CD4-positive, alpha-beta memory T cell (primary cell): Measurements from ENCODE around the gene PDILT. TPM values are rescaled to one million over a fixed set of nuclear protein-coding genes. Genes with fewer than 3 reads are reported as not detected.
"Not testable (repeated sequence)": the region's sequence is repeated elsewhere in the genome, so short reads cannot be mapped to it uniquely, and the experiment has no call there.

Experiments used
- CTCF ChIA-PET: fragments of 350-600 bp; sonication (Branson Sonifier 250); formaldehyde crosslinking; loops from one replicate; lab custom pipeline; 2021; ENCODE audit warnings: inconsistent platforms; ENCODE audit not compliant: partially characterized antibody; lab: Charles Lee
- POLR2A ChIA-PET: fragments of 350-600 bp; sonication (Branson Sonifier 250); formaldehyde crosslinking; loops from one replicate; lab custom pipeline; 2021; ENCODE audit not compliant: partially characterized antibody; lab: Charles Lee
- DNase-seq, 5 donors: peaks; one replicate each; pipeline versions ENCODE4 v3.0.0 to v3.0.0-alpha.2; 2020 to 2022; ENCODE audit warnings: mixed read lengths in 1 of 5
- H3K27ac ChIP-seq: one replicate; pipeline ENCODE4 v1.7.0; 2013; ENCODE audit warnings: low read depth, low read length
- H3K27me3 ChIP-seq: 2 replicates; pipeline ENCODE4 v1.7.0; 2013; ENCODE audit warnings: mild to moderate bottlenecking, low read length, moderate library complexity; ENCODE audit not compliant: insufficient read depth
- H3K36me3 ChIP-seq: 2 replicates; pipeline ENCODE4 v1.7.0; 2013; ENCODE audit warnings: mild to moderate bottlenecking, low read length, moderate library complexity; ENCODE audit not compliant: insufficient read depth
- H3K4me1 ChIP-seq: 2 replicates; pipeline ENCODE4 v1.7.0; 2013; ENCODE audit warnings: mild to moderate bottlenecking, low read length, moderate library complexity; ENCODE audit not compliant: insufficient read depth
- H3K4me3 ChIP-seq, 2 donors: one replicate each; pipeline ENCODE4 v1.7.0; 2013; ENCODE audit warnings: low read length in 2 of 2, mild to moderate bottlenecking in 1 of 2
- H3K9me3 ChIP-seq, 2 donors: one replicate each; pipeline ENCODE4 v1.7.0; 2013; ENCODE audit warnings: low read length in 2 of 2, control low read depth in 1 of 2; ENCODE audit not compliant: control insufficient read depth in 1 of 2
- H3K27ac Mint-ChIP-seq, 7 donors: one replicate each; pipeline ENCODE4 v1.8.0; 2020 to 2021; ENCODE audit warnings: mixed read lengths in 7 of 7, mild to moderate bottlenecking in 6 of 7, inconsistent platforms in 3 of 7, moderate library complexity in 3 of 7
- H3K27me3 Mint-ChIP-seq, 2 donors: one replicate each; pipeline ENCODE4 v1.8.0; 2020 to 2021; ENCODE audit warnings: mixed read lengths in 2 of 2
- H3K36me3 Mint-ChIP-seq, 2 donors: one replicate each; pipeline ENCODE4 v1.8.0; 2020 to 2021; ENCODE audit warnings: mixed read lengths in 2 of 2, inconsistent platforms in 1 of 2, mild to moderate bottlenecking in 1 of 2
- H3K4me1 Mint-ChIP-seq, 4 donors: one replicate each; pipeline ENCODE4 v1.8.0; 2020 to 2021; ENCODE audit warnings: mixed read lengths in 4 of 4, mild to moderate bottlenecking in 1 of 4
- H3K4me3 Mint-ChIP-seq, 8 donors: one replicate each; pipeline ENCODE4 v1.8.0; 2020 to 2021; ENCODE audit warnings: mixed read lengths in 8 of 8, mild to moderate bottlenecking in 7 of 8, moderate library complexity in 6 of 8, inconsistent platforms in 3 of 8
- H3K9me3 Mint-ChIP-seq, 8 donors: one replicate each; pipeline ENCODE4 v1.8.0; 2020 to 2021; ENCODE audit warnings: mixed read lengths in 8 of 8, mild to moderate bottlenecking in 5 of 8, inconsistent platforms in 3 of 8, moderate library complexity in 1 of 8
- intact Hi-C: fragments of 100-400 bp; cut with micrococcal nuclease; formaldehyde crosslinking; loops from one replicate; pipeline ENCODE4 v1.15.1; 2023
- polyA plus RNA-seq, 2 donors: library from polyadenylated mRNA; unstranded; fragments of 300-500 nt; fragmentation: Illumina TruSeq; gene quantifications; one replicate each; pipeline ENCODE4 v1.2.3, GENCODE V29; 2021
- total RNA-seq, 2 experiments: library from RNA; stranded (reverse); gene quantifications; one replicate each; pipeline ENCODE4 v1.2.3, GENCODE V29; 2021

PDILT gene
- total and polyA plus RNA-seq, 4 experiments from 2014 or later: not detected

- H3K4me1 ChIP-seq, H3K9me3 Mint-ChIP-seq, intact Hi-C loops, H3K27me3 ChIP-seq, H3K4me3 Mint-ChIP-seq, H3K27ac ChIP-seq, H3K27ac Mint-ChIP-seq, H3K27me3 Mint-ChIP-seq, H3K4me3 ChIP-seq, DNase-seq, H3K36me3 Mint-ChIP-seq, H3K9me3 ChIP-seq, POLR2A ChIA-PET, CTCF ChIA-PET, H3K4me1 Mint-ChIP-seq, H3K36me3 ChIP-seq: not testable (repeated sequence)
These were observed 83.5 kb downstream of the PDILT start for GRCh38 chr16:20321051-20321450.

- Histone ChIP-seq H3K4me3 (no peak overlapping the region), H3K36me3 (no peaks in the 10 kb centered on the region), H3K4me1 (no peaks in the 10 kb centered on the region), H3K27me3 (no peaks in the 10 kb centered on the region), H3K27ac (no peak overlapping the region), H3K9me3 (no peaks in the 10 kb centered on the region)
- ChIA-PET CTCF (no interaction called here), POLR2A (no interaction called here)
- Mint-ChIP-seq H3K4me3 (no peak overlapping the region), H3K36me3 (no peaks in the 10 kb centered on the region), H3K27me3 (peaks cover 1 to 2% of the 10 kb centered on the region in 2 donors), H3K27ac (no peak overlapping the region), H3K9me3 (peaks cover 0 to 2% (median 0%) of the 10 kb centered on the region in 8 donors), H3K4me1 (no peaks in the 10 kb centered on the region)
- intact Hi-C loops: no loop called here
- no peak for DNase-seq
These were observed 83.9 kb downstream of the PDILT start for GRCh38 chr16:20320592-20320991.

GRCh38 chr16:20320178-20320577, 84.4 kb downstream of the PDILT start:
- no peak overlapping the region for H3K4me3 Mint-ChIP-seq

GRCh38 chr16:20319406-20319805, 85.1 kb downstream of the PDILT start:
- Mint-ChIP-seq H3K4me1 (no peaks in the 10 kb centered on the region), H3K27ac (no peak overlapping the region), H3K9me3 (peaks cover 0 to 1% (median 0%) of the 10 kb centered on the region in 8 donors), H3K27me3 (peaks cover 1 to 2% of the 10 kb centered on the region in 2 donors), H3K36me3 (no peaks in the 10 kb centered on the region), H3K4me3 (no peak overlapping the region)
- Histone ChIP-seq H3K36me3 (no peaks in the 10 kb centered on the region), H3K9me3 (no peaks in the 10 kb centered on the region), H3K4me3 (no peak overlapping the region), H3K27me3 (no peaks in the 10 kb centered on the region), H3K4me1 (no peaks in the 10 kb centered on the region), H3K27ac (no peak overlapping the region)
- CTCF ChIA-PET: no interaction called here
- DNase-seq: no peak
- intact Hi-C loops: no loop called here
- POLR2A ChIA-PET: no interaction called here

More at GRCh38 chr16:20320178-20320577, 84.4 kb downstream of the PDILT start:
- no peaks in the 10 kb centered on the region for H3K27me3 ChIP-seq
- no peaks in the 10 kb centered on the region for H3K9me3 ChIP-seq
- H3K27ac ChIP-seq: no peak overlapping the region
- ChIA-PET POLR2A (no interaction called here), CTCF (no interaction called here)
- no peak for DNase-seq
- Mint-ChIP-seq H3K4me1 (no peaks in the 10 kb centered on the region), H3K36me3 (no peaks in the 10 kb centered on the region), H3K27me3 (peaks cover 1 to 2% of the 10 kb centered on the region in 2 donors), H3K27ac (no peak overlapping the region), H3K9me3 (peaks cover 0 to 2% (median 0%) of the 10 kb centered on the region in 8 donors)
- H3K36me3 ChIP-seq: no peaks in the 10 kb centered on the region
- intact Hi-C loops: no loop called here
- H3K4me1 ChIP-seq: no peaks in the 10 kb centered on the region
- H3K4me3 ChIP-seq: no peak overlapping the region

GRCh38 chr16:20318437-20318836, 86.1 kb downstream of the PDILT start:
- H3K36me3 ChIP-seq: no peaks in the 10 kb centered on the region
- no peaks in the 10 kb centered on the region for H3K27me3 ChIP-seq
- no peaks in the 10 kb centered on the region for H3K4me1 ChIP-seq
- Mint-ChIP-seq H3K27ac (no peak overlapping the region), H3K4me3 (no peak overlapping the region), H3K36me3 (no peaks in the 10 kb centered on the region), H3K27me3 (peaks cover 1 to 2% of the 10 kb centered on the region in 2 donors), H3K4me1 (no peaks in the 10 kb centered on the region), H3K9me3 (peaks cover 0 to 4% (median 0%) of the 10 kb centered on the region in 8 donors)
- no peak for DNase-seq
- CTCF ChIA-PET: no interaction called here
- no peak overlapping the region for H3K27ac ChIP-seq
- no peak overlapping the region for H3K4me3 ChIP-seq
- intact Hi-C loops: no loop called here
- POLR2A ChIA-PET: no interaction called here
- H3K9me3 ChIP-seq: no peaks in the 10 kb centered on the region

- POLR2A ChIA-PET: no interaction called here
- H3K27me3 Mint-ChIP-seq: peaks cover 1 to 2% of the 10 kb centered on the region in 2 donors
- H3K27ac Mint-ChIP-seq: no peak overlapping the region
- H3K4me3 Mint-ChIP-seq: no peak overlapping the region
- no peaks in the 10 kb centered on the region for H3K36me3 Mint-ChIP-seq
- no peaks in the 10 kb centered on the region for H3K9me3 ChIP-seq
- no peak overlapping the region for H3K27ac ChIP-seq
- H3K4me1 ChIP-seq: no peaks in the 10 kb centered on the region
- H3K27me3 ChIP-seq: no peaks in the 10 kb centered on the region
- DNase-seq: no peak
- peaks cover 0 to 5% (median 0%) of the 10 kb centered on the region in 8 donors for H3K9me3 Mint-ChIP-seq
- CTCF ChIA-PET: no interaction called here
- H3K36me3 ChIP-seq: no peaks in the 10 kb centered on the region
- no peaks in the 10 kb centered on the region for H3K4me1 Mint-ChIP-seq
- intact Hi-C loops: no loop called here
- no peak overlapping the region for H3K4me3 ChIP-seq
These were observed 86.5 kb downstream of the PDILT start for GRCh38 chr16:20318006-20318405.

- no peaks in the 10 kb centered on the region for H3K27me3 ChIP-seq
- H3K9me3 ChIP-seq: no peaks in the 10 kb centered on the region
- no peak overlapping the region for H3K4me3 ChIP-seq
- no peak overlapping the region for H3K4me3 Mint-ChIP-seq
- ChIA-PET CTCF (no interaction called here), POLR2A (no interaction called here)
- intact Hi-C loops: no loop called here
- H3K4me1 Mint-ChIP-seq: no peaks in the 10 kb centered on the region
- no peaks in the 10 kb centered on the region for H3K36me3 Mint-ChIP-seq
- H3K27ac Mint-ChIP-seq: no peak overlapping the region
- no peak overlapping the region for H3K27ac ChIP-seq
- peaks cover 1 to 2% of the 10 kb centered on the region in 2 donors for H3K27me3 Mint-ChIP-seq
- H3K4me1 ChIP-seq: no peaks in the 10 kb centered on the region
- peaks cover 0 to 5% (median 0%) of the 10 kb centered on the region in 8 donors for H3K9me3 Mint-ChIP-seq
- H3K36me3 ChIP-seq: no peaks in the 10 kb centered on the region
- no peak for DNase-seq
These were observed 87.4 kb downstream of the PDILT start for GRCh38 chr16:20317117-20317516.

GRCh38 chr16:20316715-20317114, 87.8 kb downstream of the PDILT start:
- POLR2A ChIA-PET: no interaction called here

More at GRCh38 chr16:20316715-20317114, 87.8 kb downstream of the PDILT start:
- peaks cover 0 to 2% of the 10 kb centered on the region in 2 donors for H3K27me3 Mint-ChIP-seq
- DNase-seq: no peak
- no peaks in the 10 kb centered on the region for H3K4me1 ChIP-seq
- intact Hi-C loops: no loop called here
- CTCF ChIA-PET: no interaction called here
- no peak overlapping the region for H3K4me3 ChIP-seq
- H3K4me1 Mint-ChIP-seq: no peaks in the 10 kb centered on the region
- no peak overlapping the region for H3K27ac ChIP-seq
- H3K9me3 ChIP-seq: no peaks in the 10 kb centered on the region
- H3K4me3 Mint-ChIP-seq: no peak overlapping the region
- H3K9me3 Mint-ChIP-seq: peaks cover 0 to 5% (median 0%) of the 10 kb centered on the region in 8 donors
- H3K27ac Mint-ChIP-seq: no peak overlapping the region
- H3K36me3 ChIP-seq: no peaks in the 10 kb centered on the region
- H3K36me3 Mint-ChIP-seq: no peaks in the 10 kb centered on the region
- no peaks in the 10 kb centered on the region for H3K27me3 ChIP-seq
